Stimulated activated CD4-positive, alpha-beta T cell treated with anti-CD3 and anti-CD28 coated beads, TNF-alpha, amount 100 ng/mL, for 24 hours (primary cell): ENCODE data around the gene DDI2.

Experiments
- DNase-seq, 3 experiments: peaks; one replicate each; pipeline ENCODE4 v3.0.0-alpha.2; 2020; ENCODE audit warnings: low read depth in 3 of 3

The DDI2 gene

GRCh38 chr1:15702722-15703550 lies 85.7 kb downstream of the DDI2 start:
- DNase-seq = no peak

- DNase-seq = no peak
These were observed 86.3 kb downstream of the DDI2 start for GRCh38 chr1:15703562-15703961.

- DNase-seq = no peak
These were observed 87.4 kb downstream of the DDI2 start for GRCh38 chr1:15704526-15705183.

- no peak for DNase-seq
These were observed 87.9 kb downstream of the DDI2 start for GRCh38 chr1:15705184-15705566.

- DNase-seq = no peak
These were observed 89.5 kb downstream of the DDI2 start for GRCh38 chr1:15706751-15707150.

GRCh38 chr1:15707239-15707925 lies 90.1 kb downstream of the DDI2 start:
- DNase-seq = no peak

GRCh38 chr1:15708486-15709137 lies 91.4 kb downstream of the DDI2 start:
- DNase-seq = no peak

GRCh38 chr1:15709226-15709625 lies 92.0 kb downstream of the DDI2 start:
- DNase-seq = no peak

GRCh38 chr1:15712168-15712567 lies 94.9 kb downstream of the DDI2 start:
- DNase-seq = no peak

- no peak for DNase-seq
These were observed 97.3 kb downstream of the DDI2 start for GRCh38 chr1:15714406-15715136.

- no peak for DNase-seq
These were observed 100.3 kb downstream of the DDI2 start for GRCh38 chr1:15717418-15718125.

GRCh38 chr1:15718199-15718601 lies 100.9 kb downstream of the DDI2 start:
- no peak for DNase-seq
